ENCODE measurements around the gene ATE1. TPM values are rescaled to one million over a fixed set of nuclear protein-coding genes. Genes with fewer than 3 reads are reported as not detected.

The ATE1 gene
- total and polyA plus RNA-seq, 10 of the 15 experiments (the other 5 are each of a cell fraction or from before 2014, with no cell fraction given): 4.3 to 22.7 (median 15.9) TPM

DNA sequence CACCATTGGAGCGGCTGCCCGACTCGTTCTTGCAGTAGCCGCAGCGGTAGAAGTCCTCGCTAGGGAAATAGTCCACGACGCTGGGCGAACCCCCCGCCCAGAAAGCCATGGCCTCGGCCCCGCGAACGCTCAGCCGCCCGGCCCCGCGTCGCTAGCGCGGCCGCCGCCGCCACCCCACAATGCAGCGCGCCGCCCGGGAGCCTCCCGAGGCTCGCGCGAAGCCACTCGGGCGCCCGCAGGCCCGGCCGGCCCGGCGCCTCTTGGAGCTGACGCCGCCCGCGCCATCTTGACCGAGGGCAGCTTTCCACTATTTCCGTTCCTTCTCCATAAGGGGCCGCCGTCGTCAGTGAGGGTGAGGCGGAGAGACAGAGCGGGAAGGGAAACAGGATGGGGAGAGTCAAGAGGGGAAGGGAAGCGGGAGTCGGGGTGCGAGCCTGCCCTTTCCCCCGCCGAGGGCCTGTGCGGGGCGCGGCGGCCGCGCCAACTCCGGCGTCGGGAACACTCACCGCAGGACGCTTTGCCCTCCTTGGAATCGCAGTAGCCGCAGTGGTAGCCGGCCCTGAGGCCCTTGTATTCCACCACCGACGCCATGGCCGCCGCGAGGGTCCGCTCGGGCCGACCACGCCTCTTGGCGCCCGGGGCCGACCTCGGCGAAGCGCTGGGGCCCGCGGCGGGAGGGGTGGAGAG, at the start of gene ATE1 (continued):
- TF ChIP-seq, protein P1, sequence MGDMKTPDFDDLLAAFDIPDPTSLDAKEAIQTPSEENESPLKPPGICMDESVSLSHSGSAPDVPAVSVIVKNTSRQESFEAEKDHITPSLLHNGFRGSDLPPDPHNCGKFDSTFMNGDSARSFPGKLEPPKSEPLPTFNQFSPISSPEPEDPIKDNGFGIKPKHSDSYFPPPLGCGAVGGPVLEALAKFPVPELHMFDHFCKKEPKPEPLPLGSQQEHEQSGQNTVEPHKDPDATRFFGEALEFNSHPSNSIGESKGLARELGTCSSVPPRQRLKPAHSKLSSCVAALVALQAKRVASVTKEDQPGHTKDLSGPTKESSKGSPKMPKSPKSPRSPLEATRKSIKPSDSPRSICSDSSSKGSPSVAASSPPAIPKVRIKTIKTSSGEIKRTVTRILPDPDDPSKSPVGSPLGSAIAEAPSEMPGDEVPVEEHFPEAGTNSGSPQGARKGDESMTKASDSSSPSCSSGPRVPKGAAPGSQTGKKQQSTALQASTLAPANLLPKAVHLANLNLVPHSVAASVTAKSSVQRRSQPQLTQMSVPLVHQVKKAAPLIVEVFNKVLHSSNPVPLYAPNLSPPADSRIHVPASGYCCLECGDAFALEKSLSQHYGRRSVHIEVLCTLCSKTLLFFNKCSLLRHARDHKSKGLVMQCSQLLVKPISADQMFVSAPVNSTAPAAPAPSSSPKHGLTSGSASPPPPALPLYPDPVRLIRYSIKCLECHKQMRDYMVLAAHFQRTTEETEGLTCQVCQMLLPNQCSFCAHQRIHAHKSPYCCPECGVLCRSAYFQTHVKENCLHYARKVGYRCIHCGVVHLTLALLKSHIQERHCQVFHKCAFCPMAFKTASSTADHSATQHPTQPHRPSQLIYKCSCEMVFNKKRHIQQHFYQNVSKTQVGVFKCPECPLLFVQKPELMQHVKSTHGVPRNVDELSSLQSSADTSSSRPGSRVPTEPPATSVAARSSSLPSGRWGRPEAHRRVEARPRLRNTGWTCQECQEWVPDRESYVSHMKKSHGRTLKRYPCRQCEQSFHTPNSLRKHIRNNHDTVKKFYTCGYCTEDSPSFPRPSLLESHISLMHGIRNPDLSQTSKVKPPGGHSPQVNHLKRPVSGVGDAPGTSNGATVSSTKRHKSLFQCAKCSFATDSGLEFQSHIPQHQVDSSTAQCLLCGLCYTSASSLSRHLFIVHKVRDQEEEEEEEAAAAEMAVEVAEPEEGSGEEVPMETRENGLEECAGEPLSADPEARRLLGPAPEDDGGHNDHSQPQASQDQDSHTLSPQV (IDR thresholded peaks at IDR 0.05): 0 out of 2 replicates have a peak, but pooled peaks have one; percentile 34
- peak; percentile 77 to 79 for TF ChIP-seq IKZF2 (IDR thresholded peaks at IDR 0.05)
- TF ChIP-seq MEF2B (IDR thresholded peaks at IDR 0.05; ENCODE audit: partially characterized antibody, poor library complexity, severe bottlenecking): no peak
- TF ChIP-seq POLR2A (IDR thresholded peaks at IDR 0.05; ENCODE audit: low read depth, low read length): peak; percentile 86
- TF ChIP-seq POU2F2 (IDR thresholded peaks at IDR 0.05; ENCODE audit: borderline replicate concordance, low read depth, low read length): peak; percentile 16; the same call in 2 of the 3 replicates
- no peak for TF ChIP-seq ZBED1 (IDR thresholded peaks at IDR 0.05; ENCODE audit: borderline replicate concordance)
- TF ChIP-seq, protein P2, sequence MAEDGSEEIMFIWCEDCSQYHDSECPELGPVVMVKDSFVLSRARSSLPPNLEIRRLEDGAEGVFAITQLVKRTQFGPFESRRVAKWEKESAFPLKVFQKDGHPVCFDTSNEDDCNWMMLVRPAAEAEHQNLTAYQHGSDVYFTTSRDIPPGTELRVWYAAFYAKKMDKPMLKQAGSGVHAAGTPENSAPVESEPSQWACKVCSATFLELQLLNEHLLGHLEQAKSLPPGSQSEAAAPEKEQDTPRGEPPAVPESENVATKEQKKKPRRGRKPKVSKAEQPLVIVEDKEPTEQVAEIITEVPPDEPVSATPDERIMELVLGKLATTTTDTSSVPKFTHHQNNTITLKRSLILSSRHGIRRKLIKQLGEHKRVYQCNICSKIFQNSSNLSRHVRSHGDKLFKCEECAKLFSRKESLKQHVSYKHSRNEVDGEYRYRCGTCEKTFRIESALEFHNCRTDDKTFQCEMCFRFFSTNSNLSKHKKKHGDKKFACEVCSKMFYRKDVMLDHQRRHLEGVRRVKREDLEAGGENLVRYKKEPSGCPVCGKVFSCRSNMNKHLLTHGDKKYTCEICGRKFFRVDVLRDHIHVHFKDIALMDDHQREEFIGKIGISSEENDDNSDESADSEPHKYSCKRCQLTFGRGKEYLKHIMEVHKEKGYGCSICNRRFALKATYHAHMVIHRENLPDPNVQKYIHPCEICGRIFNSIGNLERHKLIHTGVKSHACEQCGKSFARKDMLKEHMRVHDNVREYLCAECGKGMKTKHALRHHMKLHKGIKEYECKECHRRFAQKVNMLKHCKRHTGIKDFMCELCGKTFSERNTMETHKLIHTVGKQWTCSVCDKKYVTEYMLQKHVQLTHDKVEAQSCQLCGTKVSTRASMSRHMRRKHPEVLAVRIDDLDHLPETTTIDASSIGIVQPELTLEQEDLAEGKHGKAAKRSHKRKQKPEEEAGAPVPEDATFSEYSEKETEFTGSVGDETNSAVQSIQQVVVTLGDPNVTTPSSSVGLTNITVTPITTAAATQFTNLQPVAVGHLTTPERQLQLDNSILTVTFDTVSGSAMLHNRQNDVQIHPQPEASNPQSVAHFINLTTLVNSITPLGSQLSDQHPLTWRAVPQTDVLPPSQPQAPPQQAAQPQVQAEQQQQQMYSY (CRISPR knock-in tag; IDR thresholded peaks at IDR 0.05): no peak
- peak; percentile 23 for TF ChIP-seq KLF5 (IDR thresholded peaks at IDR 0.05; ENCODE audit: partially characterized antibody)
- peak; percentile 81 for TF ChIP-seq EED (IDR thresholded peaks at IDR 0.05; ENCODE audit: low read depth)
- no peak for TF ChIP-seq BMI1 (IDR thresholded peaks at IDR 0.05; ENCODE audit: borderline replicate concordance)
- TF ChIP-seq SP1 (IDR thresholded peaks at IDR 0.05; ENCODE audit: low read depth, low read length): peak; percentile 5
- no peak for TF ChIP-seq NFYB (IDR thresholded peaks at IDR 0.05; ENCODE audit: insufficient read depth, low read depth, low read length)
- no peak for TF ChIP-seq ZNF24 (IDR thresholded peaks at IDR 0.05)
- no peak for TF ChIP-seq CBFB (IDR thresholded peaks at IDR 0.05; ENCODE audit: low read depth)
- TF ChIP-seq NR2F1 (conservative IDR thresholded peaks at IDR 0.05): peak; percentile 49; the same call in 1 of the 2 replicates
- TF ChIP-seq TCF12 (IDR thresholded peaks at IDR 0.05; ENCODE audit: low read depth, low read length): 0 out of 2 replicates have a peak, but pooled peaks have one; percentile 42
- TF ChIP-seq, protein P3, sequence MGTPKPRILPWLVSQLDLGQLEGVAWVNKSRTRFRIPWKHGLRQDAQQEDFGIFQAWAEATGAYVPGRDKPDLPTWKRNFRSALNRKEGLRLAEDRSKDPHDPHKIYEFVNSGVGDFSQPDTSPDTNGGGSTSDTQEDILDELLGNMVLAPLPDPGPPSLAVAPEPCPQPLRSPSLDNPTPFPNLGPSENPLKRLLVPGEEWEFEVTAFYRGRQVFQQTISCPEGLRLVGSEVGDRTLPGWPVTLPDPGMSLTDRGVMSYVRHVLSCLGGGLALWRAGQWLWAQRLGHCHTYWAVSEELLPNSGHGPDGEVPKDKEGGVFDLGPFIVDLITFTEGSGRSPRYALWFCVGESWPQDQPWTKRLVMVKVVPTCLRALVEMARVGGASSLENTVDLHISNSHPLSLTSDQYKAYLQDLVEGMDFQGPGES (IDR thresholded peaks at IDR 0.05): 0 out of 2 replicates have a peak, but pooled peaks have one; percentile 32
- no peak for TF ChIP-seq CBX3 (IDR thresholded peaks at IDR 0.05; ENCODE audit: borderline replicate concordance, low read depth)
- TF ChIP-seq, protein P4, sequence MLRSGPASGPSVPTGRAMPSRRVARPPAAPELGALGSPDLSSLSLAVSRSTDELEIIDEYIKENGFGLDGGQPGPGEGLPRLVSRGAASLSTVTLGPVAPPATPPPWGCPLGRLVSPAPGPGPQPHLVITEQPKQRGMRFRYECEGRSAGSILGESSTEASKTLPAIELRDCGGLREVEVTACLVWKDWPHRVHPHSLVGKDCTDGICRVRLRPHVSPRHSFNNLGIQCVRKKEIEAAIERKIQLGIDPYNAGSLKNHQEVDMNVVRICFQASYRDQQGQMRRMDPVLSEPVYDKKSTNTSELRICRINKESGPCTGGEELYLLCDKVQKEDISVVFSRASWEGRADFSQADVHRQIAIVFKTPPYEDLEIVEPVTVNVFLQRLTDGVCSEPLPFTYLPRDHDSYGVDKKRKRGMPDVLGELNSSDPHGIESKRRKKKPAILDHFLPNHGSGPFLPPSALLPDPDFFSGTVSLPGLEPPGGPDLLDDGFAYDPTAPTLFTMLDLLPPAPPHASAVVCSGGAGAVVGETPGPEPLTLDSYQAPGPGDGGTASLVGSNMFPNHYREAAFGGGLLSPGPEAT (IDR thresholded peaks at IDR 0.05; ENCODE audit: low read depth): no peak
- TF ChIP-seq, protein P5, sequence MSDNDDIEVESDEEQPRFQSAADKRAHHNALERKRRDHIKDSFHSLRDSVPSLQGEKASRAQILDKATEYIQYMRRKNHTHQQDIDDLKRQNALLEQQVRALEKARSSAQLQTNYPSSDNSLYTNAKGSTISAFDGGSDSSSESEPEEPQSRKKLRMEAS (IDR thresholded peaks at IDR 0.05; ENCODE audit: low read depth, low read length): no peak

Measured in GM12878 (cell line).